T-helper 9 cell (primary cell): ENCODE measurements around the gene PPP1R1B.

Source experiments
- DNase-seq: peaks from one replicate; pipeline ENCODE4 v3.0.0-alpha.2; 2020

The PPP1R1B gene

DNA sequence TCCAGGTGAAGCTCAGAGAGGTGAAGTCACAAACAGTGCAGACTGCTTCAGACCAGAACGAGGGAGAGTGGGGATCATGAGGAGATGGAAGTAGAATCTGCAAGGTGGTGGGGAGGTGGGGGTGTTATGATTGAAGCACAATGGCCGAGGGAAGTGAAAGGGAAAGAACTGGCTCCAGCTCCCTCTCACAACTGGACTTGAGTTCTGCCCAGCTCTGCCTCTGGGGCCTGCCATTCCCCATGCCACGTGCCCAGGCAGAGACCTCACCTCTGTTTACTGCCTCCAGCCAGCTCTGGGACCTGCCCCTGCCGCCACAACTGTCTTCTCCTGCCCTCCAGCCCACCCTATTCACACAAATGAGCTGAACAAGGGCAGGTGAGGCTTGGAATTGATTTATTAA lies 44.0 kb downstream of the PPP1R1B start:
- DNase-seq, result no peak

GRCh38 chr17:39671651-39672521 lies 45.1 kb downstream of the PPP1R1B start:
- no peak for DNase-seq

- DNase-seq, result no peak
Measured at GRCh38 chr17:39672522-39673334, 46.0 kb downstream of the PPP1R1B start.

GRCh38 chr17:39673335-39674081 lies 46.8 kb downstream of the PPP1R1B start:
- no peak for DNase-seq

- DNase-seq, result no peak
Measured at GRCh38 chr17:39674179-39674578, 47.4 kb downstream of the PPP1R1B start.

DNA sequence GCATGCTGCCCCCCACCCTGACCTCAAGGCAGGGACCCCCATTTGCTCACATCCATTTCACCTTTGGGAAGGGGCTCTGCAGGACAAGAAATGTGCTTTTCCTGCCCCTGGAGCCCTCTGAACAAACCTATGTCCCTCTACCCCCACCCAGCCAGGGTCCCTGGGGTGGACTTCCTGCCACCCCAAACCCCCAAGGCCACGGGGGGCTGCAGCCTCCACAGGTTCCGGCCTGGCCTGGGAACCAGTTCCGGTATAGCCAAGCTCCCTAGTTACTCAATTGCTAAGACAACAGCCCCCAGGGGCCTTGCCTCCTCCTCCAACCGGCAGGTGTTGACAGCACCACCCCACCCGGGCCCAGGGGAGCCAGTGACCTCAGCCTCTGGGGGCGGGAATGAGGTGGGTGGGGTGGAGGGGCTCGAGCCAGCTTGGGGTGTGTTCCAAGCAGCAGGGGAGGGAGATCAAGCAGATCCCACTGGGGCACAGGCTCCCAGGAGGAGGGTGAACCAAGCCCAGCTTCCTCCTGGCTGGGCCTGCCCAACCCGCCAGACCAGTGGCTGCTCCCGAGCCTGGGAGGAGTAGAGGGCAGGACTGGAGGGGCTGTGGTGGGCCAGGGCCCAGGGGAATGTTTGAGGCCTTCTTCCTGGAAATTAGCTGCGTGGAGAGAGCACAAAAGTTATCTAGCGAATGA lies 48.1 kb downstream of the PPP1R1B start:
- no peak for DNase-seq

- no peak for DNase-seq
Measured at GRCh38 chr17:39675390-39676082, 48.8 kb downstream of the PPP1R1B start.

GRCh38 chr17:39676198-39676819 lies 49.6 kb downstream of the PPP1R1B start:
- peak; percentile 20 for DNase-seq

- DNase-seq, result no peak
Measured at GRCh38 chr17:39677072-39677471, 50.3 kb downstream of the PPP1R1B start.

GRCh38 chr17:39677542-39678339 lies 51.0 kb downstream of the PPP1R1B start:
- DNase-seq, result no peak

GRCh38 chr17:39678340-39679116 lies 51.8 kb downstream of the PPP1R1B start:
- no peak for DNase-seq

DNA sequence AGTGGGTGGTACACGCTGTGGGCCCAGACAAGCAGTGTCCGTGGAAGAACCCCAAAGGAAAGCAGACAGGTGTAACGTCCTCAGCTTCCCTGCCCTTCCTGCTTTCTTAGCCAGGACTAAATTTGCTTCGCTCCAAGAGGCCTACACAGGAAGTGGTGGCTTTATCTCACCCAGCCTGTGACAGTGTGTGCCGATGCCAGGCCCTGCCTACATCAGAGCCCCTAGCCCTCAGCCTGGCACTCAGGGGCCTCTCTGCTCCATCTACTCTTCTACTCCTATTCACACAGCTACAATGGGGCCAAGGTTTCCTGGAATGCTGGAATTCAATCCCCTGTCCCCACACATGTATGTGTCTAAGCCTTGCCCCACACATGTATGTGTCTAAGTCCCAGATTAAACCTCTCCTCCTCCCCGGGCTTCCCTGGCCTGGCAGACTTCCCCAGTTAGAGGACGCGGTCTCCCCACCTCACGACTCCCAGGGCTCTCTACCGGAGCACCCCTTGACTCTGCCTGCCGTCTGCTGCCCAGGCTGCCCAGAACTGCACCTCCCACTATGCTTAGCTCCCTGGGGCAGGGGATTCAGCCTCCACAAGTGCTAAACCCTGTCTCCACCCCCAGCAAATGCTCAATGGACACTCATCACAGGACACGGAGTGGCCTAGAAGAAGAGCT lies 52.9 kb downstream of the PPP1R1B start:
- DNase-seq, result peak; percentile 27

DNA sequence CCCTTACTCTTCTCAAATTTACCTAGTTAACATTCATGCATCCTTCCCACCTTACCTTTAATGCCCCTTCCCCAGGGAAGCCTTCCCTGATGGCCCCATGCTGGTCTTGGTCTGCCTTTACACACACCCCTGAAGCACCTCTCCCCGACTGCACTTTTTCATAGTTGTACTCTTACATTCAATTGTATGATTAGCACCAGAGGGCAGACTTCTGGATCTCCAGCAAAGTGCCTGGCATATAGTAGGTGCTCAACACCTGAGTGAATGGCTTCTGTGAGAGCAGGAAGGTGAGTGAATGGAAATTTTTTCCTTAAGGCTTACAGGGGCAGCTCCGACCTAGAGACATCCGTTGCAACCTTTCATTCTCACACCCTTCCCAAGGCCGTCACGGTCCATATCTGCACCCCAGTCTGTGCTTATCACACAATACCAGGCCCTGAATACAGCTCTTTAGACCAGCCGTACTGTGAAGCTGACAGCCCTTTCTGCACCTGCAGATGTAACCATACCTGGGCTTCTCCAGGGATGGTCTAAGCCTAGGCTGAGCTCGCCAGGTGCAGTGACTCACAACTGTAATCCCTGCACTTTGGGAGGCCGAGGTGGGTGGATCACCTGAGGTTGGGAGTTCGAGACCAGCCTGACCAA lies 56.7 kb downstream of the PPP1R1B start:
- DNase-seq, result no peak

DNA sequence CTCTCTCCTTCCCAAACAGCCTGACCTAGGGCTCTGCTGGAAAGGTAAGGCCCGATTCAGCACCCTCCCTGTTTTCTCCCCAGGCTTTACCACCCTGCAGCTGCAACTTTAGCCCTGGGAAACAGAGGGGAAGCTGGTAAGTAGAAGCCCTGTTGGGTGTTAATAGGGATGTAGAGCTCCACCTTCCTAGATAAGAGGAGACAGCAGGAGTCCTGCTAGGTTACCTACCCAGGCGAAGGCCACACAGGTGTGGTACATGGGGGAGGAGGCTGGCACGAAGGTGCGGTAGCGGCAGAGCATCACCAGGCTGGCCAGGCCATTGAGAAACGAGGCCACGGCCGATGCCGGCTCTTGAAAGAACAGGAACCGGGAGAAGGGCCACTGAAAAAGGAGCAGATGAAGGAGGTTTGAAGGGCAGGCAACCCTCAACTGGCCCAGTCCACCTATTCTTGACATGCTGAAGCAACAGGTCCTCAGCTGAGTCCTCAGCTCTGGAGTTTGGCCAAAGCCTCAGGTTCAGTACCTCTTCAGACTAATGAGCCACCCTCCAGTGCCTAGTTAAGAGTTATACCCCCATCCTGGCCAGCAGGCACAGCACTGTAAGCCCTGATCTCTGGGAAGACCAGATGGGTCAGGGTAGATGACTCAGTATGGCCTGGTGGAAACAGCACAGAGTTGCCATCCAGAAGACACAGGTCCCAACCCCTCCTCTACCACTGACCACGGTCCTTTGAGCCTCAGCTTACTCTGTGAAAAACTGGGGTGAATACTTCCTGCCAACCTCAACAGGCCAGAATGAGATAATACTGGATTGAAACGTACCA lies 57.8 kb downstream of the PPP1R1B start:
- DNase-seq, result no peak
